Measurements from ENCODE around the gene ZBTB18. TPM values are rescaled to one million over a fixed set of nuclear protein-coding genes. Genes with fewer than 3 reads are reported as not detected.
A peak's percentile ranks its signal among the peaks of the same experiment; 100 is the strongest.

The ZBTB18 gene
- total RNA-seq, 1 donor from 2014 or later: 213 TPM

- DNase-seq: no peak
- Mint-ChIP-seq H3K4me3 (ENCODE audit: unreplicated experiment) (no peak overlapping the region), H3K9me3 (ENCODE audit: unreplicated experiment) (peaks cover 5% of the 10 kb centered on the region), H3K27me3 (ENCODE audit: unreplicated experiment) (no peaks in the 10 kb centered on the region), H3K27ac (ENCODE audit: unreplicated experiment) (no peak overlapping the region), H3K36me3 (ENCODE audit: unreplicated experiment) (peaks cover 11% of the 10 kb centered on the region), H3K4me1 (ENCODE audit: low read depth, unreplicated experiment) (peaks cover 12% of the 10 kb centered on the region)
- TF ChIP-seq CTCF (IDR thresholded peaks at IDR 0.05; ENCODE audit: partially characterized antibody, unreplicated experiment): no peak
Observed at GRCh38 chr1:244053831-244054230, 2.7 kb downstream of the ZBTB18 start.

DNA sequence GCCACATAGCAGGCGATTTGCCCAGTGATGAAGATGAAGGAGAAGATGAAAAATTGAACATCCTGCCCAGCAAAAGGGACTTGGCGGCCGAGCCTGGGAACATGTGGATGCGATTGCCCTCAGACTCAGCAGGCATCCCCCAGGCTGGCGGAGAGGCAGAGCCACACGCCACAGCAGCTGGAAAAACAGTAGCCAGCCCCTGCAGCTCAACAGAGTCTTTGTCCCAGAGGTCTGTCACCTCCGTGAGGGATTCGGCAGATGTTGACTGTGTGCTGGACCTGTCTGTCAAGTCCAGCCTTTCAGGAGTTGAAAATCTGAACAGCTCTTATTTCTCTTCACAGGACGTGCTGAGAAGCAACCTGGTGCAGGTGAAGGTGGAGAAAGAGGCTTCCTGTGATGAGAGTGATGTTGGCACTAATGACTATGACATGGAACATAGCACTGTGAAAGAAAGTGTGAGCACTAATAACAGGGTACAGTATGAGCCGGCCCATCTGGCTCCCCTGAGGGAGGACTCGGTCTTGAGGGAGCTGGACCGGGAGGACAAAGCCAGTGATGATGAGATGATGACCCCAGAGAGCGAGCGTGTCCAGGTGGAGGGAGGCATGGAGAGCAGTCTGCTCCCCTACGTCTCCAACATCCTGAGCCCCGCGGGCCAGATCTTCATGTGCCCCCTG is 3.3 kb downstream of the ZBTB18 start:
- DNase-seq: peak; percentile 62
- Mint-ChIP-seq H3K4me1 (ENCODE audit: low read depth, unreplicated experiment) (peaks cover 12% of the 10 kb centered on the region), H3K27me3 (ENCODE audit: unreplicated experiment) (no peaks in the 10 kb centered on the region), H3K27ac (ENCODE audit: unreplicated experiment) (no peak overlapping the region), H3K4me3 (ENCODE audit: unreplicated experiment) (no peak overlapping the region), H3K36me3 (ENCODE audit: unreplicated experiment) (peaks cover 10% of the 10 kb centered on the region), H3K9me3 (ENCODE audit: unreplicated experiment) (peaks cover 5% of the 10 kb centered on the region)
- no peak for TF ChIP-seq CTCF (IDR thresholded peaks at IDR 0.05; ENCODE audit: partially characterized antibody, unreplicated experiment)

DNA sequence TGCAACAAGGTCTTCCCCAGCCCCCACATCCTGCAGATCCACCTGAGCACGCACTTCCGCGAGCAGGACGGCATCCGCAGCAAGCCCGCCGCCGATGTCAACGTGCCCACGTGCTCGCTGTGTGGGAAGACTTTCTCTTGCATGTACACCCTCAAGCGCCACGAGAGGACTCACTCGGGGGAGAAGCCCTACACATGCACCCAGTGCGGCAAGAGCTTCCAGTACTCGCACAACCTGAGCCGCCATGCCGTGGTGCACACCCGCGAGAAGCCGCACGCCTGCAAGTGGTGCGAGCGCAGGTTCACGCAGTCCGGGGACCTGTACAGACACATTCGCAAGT is 3.8 kb downstream of the ZBTB18 start:
- no peaks in the 10 kb centered on the region for H3K27me3 Mint-ChIP-seq (ENCODE audit: unreplicated experiment)
- H3K27ac Mint-ChIP-seq (ENCODE audit: unreplicated experiment): no peak overlapping the region
- H3K9me3 Mint-ChIP-seq (ENCODE audit: unreplicated experiment): peaks cover 5% of the 10 kb centered on the region
- no peak for TF ChIP-seq CTCF (IDR thresholded peaks at IDR 0.05; ENCODE audit: partially characterized antibody, unreplicated experiment)
- no peak overlapping the region for H3K4me3 Mint-ChIP-seq (ENCODE audit: unreplicated experiment)
- H3K4me1 Mint-ChIP-seq (ENCODE audit: low read depth, unreplicated experiment): peaks cover 12% of the 10 kb centered on the region
- DNase-seq: no peak
- H3K36me3 Mint-ChIP-seq (ENCODE audit: unreplicated experiment): peaks cover 5% of the 10 kb centered on the region

GRCh38 chr1:244056577-244056976 is 5.5 kb downstream of the ZBTB18 start:
- DNase-seq: no peak
- peaks cover 12% of the 10 kb centered on the region for H3K4me1 Mint-ChIP-seq (ENCODE audit: low read depth, unreplicated experiment)
- H3K27me3 Mint-ChIP-seq (ENCODE audit: unreplicated experiment): no peaks in the 10 kb centered on the region
- no peaks in the 10 kb centered on the region for H3K36me3 Mint-ChIP-seq (ENCODE audit: unreplicated experiment)
- no peak overlapping the region for H3K4me3 Mint-ChIP-seq (ENCODE audit: unreplicated experiment)
- H3K9me3 Mint-ChIP-seq (ENCODE audit: unreplicated experiment): peaks cover 5% of the 10 kb centered on the region
- H3K27ac Mint-ChIP-seq (ENCODE audit: unreplicated experiment): peak overlapping the region; percentile 88
- TF ChIP-seq CTCF (IDR thresholded peaks at IDR 0.05; ENCODE audit: partially characterized antibody, unreplicated experiment): no peak

GRCh38 chr1:244057474-244058385 is 6.6 kb downstream of the ZBTB18 start:
- no peak for DNase-seq
- H3K9me3 Mint-ChIP-seq (ENCODE audit: unreplicated experiment): peaks cover 5% of the 10 kb centered on the region
- no peaks in the 10 kb centered on the region for H3K27me3 Mint-ChIP-seq (ENCODE audit: unreplicated experiment)
- peaks cover 12% of the 10 kb centered on the region for H3K4me1 Mint-ChIP-seq (ENCODE audit: low read depth, unreplicated experiment)
- peak overlapping the region; percentile 88 for H3K27ac Mint-ChIP-seq (ENCODE audit: unreplicated experiment)
- no peak overlapping the region for H3K4me3 Mint-ChIP-seq (ENCODE audit: unreplicated experiment)
- no peaks in the 10 kb centered on the region for H3K36me3 Mint-ChIP-seq (ENCODE audit: unreplicated experiment)
- TF ChIP-seq CTCF (IDR thresholded peaks at IDR 0.05; ENCODE audit: partially characterized antibody, unreplicated experiment): no peak

Measured in glutamatergic neuron (in vitro differentiated cells).